H1 (cell line): ENCODE results near the gene RPS27. TPM values are rescaled to one million over a fixed set of nuclear protein-coding genes. Genes with fewer than 3 reads are reported as not detected.

ENCODE experiments used
- CTCF ChIA-PET: fragments of 300-600 bp; sonication (Branson Sonifier 250); formaldehyde crosslinking; loops from one replicate; lab custom pipeline; 2021; ENCODE audit not compliant: partially characterized antibody; lab: Charles Lee
- POLR2A ChIA-PET: fragments of 300-600 bp; sonication (Branson Sonifier 250); formaldehyde crosslinking; loops from one replicate; lab custom pipeline; 2021; ENCODE audit warnings: inconsistent platforms; ENCODE audit not compliant: partially characterized antibody; lab: Charles Lee
- DNase-seq, 2 experiments: peaks; one replicate each; pipeline versions ENCODE4 v3.0.0 to v3.0.0-alpha.2; 2010 to 2022; ENCODE audit warnings: low spot score in 2 of 2, low read depth in 1 of 2, mixed read lengths in 1 of 2
- FAIRE-seq: peaks from 2 replicates; lab custom pipeline; 2011; peaks lifted over from hg19 to GRCh38; lab: Jason Lieb, UNC
- H2AFZ ChIP-seq: 2 replicates; pipeline ENCODE4 v1.8.1; 2012; ENCODE audit warnings: low read length, inconsistent platforms
- H2AK5ac ChIP-seq: 2 replicates; pipeline ENCODE4 v1.6.1; 2013; ENCODE audit warnings: low read depth, low read length
- H2BK120ac ChIP-seq: replicated peaks from 2 replicates; pipeline ENCODE3; 2013; ENCODE audit warnings: low read depth, low read length, inconsistent platforms
- H2BK12ac ChIP-seq: 2 replicates; pipeline ENCODE4 v1.6.1; 2013; ENCODE audit warnings: low read depth, low read length
- H2BK15ac ChIP-seq: 2 replicates; pipeline ENCODE4 v1.6.1; 2013; ENCODE audit warnings: low read length
- H2BK20ac ChIP-seq: 2 replicates; pipeline ENCODE4 v1.6.1; 2013; ENCODE audit warnings: low read length
- H2BK5ac ChIP-seq: 2 replicates; pipeline ENCODE4 v1.6.1; 2013; ENCODE audit warnings: low read depth, low read length
- H3K14ac ChIP-seq: 2 replicates; pipeline ENCODE4 v1.6.1; 2013; ENCODE audit warnings: inconsistent platforms; ENCODE audit not compliant: insufficient read length
- H3K18ac ChIP-seq: 2 replicates; pipeline ENCODE4 v1.6.1; 2013; ENCODE audit warnings: low read length; ENCODE audit errors: extremely low read depth
- H3K23ac ChIP-seq: 2 replicates; pipeline ENCODE4 v1.6.1; 2013; ENCODE audit warnings: inconsistent platforms; ENCODE audit not compliant: insufficient read length
- H3K23me2 ChIP-seq: 2 replicates; pipeline ENCODE4 v1.6.1; 2013; ENCODE audit warnings: low read depth, low read length
- H3K27ac ChIP-seq: 2 replicates; pipeline ENCODE4 v1.6.1; 2011; ENCODE audit warnings: low read depth, low read length, inconsistent platforms
- H3K27me3 ChIP-seq, 4 experiments: replicated peaks in 1 of 4; 1 replicate in 1 of 4; 2 replicates in 3 of 4; pipeline versions ENCODE4 v1.6.1 to v1.8.1; 2011 to 2013; ENCODE audit warnings: low read length in 3 of 4, mild to moderate bottlenecking in 3 of 4, inconsistent platforms in 2 of 4, mixed read lengths in 2 of 4, moderate library complexity in 1 of 4; ENCODE audit not compliant: control insufficient read depth in 3 of 4, insufficient read depth in 3 of 4; ENCODE audit errors: extremely low read depth in 1 of 4
- H3K36me3 ChIP-seq, 4 experiments: 2 replicates each; pipeline versions ENCODE4 v1.6.1 to v1.8.1; 2011 to 2013; ENCODE audit warnings: mild to moderate bottlenecking in 4 of 4, low read length in 3 of 4, moderate library complexity in 2 of 4, control low read depth in 1 of 4, inconsistent platforms in 1 of 4; ENCODE audit not compliant: insufficient read depth in 4 of 4, control insufficient read depth in 2 of 4
- H3K4ac ChIP-seq: replicated peaks from 2 replicates; pipeline ENCODE3; 2013; ENCODE audit warnings: low read length, low read depth, mixed read lengths, inconsistent platforms; ENCODE audit not compliant: insufficient read length
- H3K4me1 ChIP-seq, 4 experiments: replicated peaks in 1 of 4; 1 replicate in 1 of 4; 2 replicates in 3 of 4; pipeline versions ENCODE4 v1.6.1 to v1.8.1; 2011 to 2013; ENCODE audit warnings: low read length in 3 of 4, inconsistent platforms in 2 of 4, mixed read lengths in 1 of 4; ENCODE audit not compliant: insufficient read depth in 4 of 4, control insufficient read depth in 3 of 4
- H3K4me2 ChIP-seq, 2 experiments: 2 replicates each; pipeline versions ENCODE4 v1.6.1 to v1.8.1; 2011 to 2013; ENCODE audit warnings: low read depth in 2 of 2, low read length in 2 of 2, control low read depth in 1 of 2, inconsistent platforms in 1 of 2, mild to moderate bottlenecking in 1 of 2; ENCODE audit not compliant: insufficient read depth in 1 of 2
- H3K4me3 ChIP-seq, 4 experiments: fragments of 200-600, 300-600 bp in 1 of 4; sonication (generic), shearing (Covaris generic), sonication (Bioruptor Twin) in 1 of 4; 2 replicates each; pipeline versions ENCODE4 v1.5.1 to v1.8.1; 2011 to 2016; ENCODE audit warnings: low read length in 4 of 4, low read depth in 3 of 4, control low read depth in 2 of 4, inconsistent platforms in 2 of 4, mild to moderate bottlenecking in 2 of 4, mixed read lengths in 1 of 4, moderate library complexity in 1 of 4; ENCODE audit not compliant: insufficient read depth in 2 of 4; ENCODE audit errors: extremely low read depth in 1 of 4
- H3K56ac ChIP-seq: replicated peaks from 2 replicates; pipeline ENCODE3; 2013; ENCODE audit warnings: low read depth, mild to moderate bottlenecking, mixed read lengths, low read length, inconsistent platforms; ENCODE audit not compliant: insufficient read length
- H3K79me1 ChIP-seq: 2 replicates; pipeline ENCODE4 v1.6.1; 2013; ENCODE audit warnings: low read depth, low read length, control low read depth
- H3K79me2 ChIP-seq, 2 experiments: 2 replicates each; pipeline versions ENCODE4 v1.6.1 to v1.8.1; 2012 to 2013; ENCODE audit warnings: low read length in 2 of 2, mild to moderate bottlenecking in 2 of 2, inconsistent platforms in 1 of 2; ENCODE audit not compliant: insufficient read depth in 2 of 2, control insufficient read depth in 1 of 2
- H3K9ac ChIP-seq, 4 experiments: replicated peaks in 1 of 4; 1 replicate in 1 of 4; 2 replicates in 3 of 4; pipeline versions ENCODE4 v1.6.1 to v1.8.1; 2011 to 2013; ENCODE audit warnings: low read depth in 3 of 4, low read length in 3 of 4, control low read depth in 2 of 4, mild to moderate bottlenecking in 2 of 4, moderate library complexity in 2 of 4, inconsistent platforms in 1 of 4; ENCODE audit errors: extremely low read depth in 1 of 4
- H3K9me3 ChIP-seq, 2 experiments: 2 replicates each; pipeline versions ENCODE4 v1.6.1 to v1.8.1; 2012 to 2013; ENCODE audit warnings: mild to moderate bottlenecking in 2 of 2, moderate library complexity in 2 of 2, control low read depth in 1 of 2, inconsistent platforms in 1 of 2, low read depth in 1 of 2, low read length in 1 of 2, mixed read lengths in 1 of 2; ENCODE audit not compliant: insufficient read depth in 2 of 2
- H4K20me1 ChIP-seq, 2 experiments: replicated peaks in 1 of 2; 2 replicates each; pipeline versions ENCODE3 to v1.8.1; 2011 to 2013; ENCODE audit warnings: inconsistent platforms in 2 of 2, low read length in 2 of 2, mild to moderate bottlenecking in 1 of 2; ENCODE audit not compliant: insufficient read depth in 2 of 2, control insufficient read depth in 1 of 2
- H4K5ac ChIP-seq: 2 replicates; pipeline ENCODE4 v1.6.1; 2013; ENCODE audit warnings: low read length, low read depth, mixed read lengths, inconsistent platforms; ENCODE audit not compliant: insufficient read length
- H4K8ac ChIP-seq: 2 replicates; pipeline ENCODE4 v1.8.0; 2013; ENCODE audit warnings: mild to moderate bottlenecking, moderate library complexity, low read length, inconsistent platforms; ENCODE audit not compliant: insufficient read depth; ENCODE audit errors: extremely low read depth
- H4K91ac ChIP-seq: replicated peaks from 2 replicates; pipeline ENCODE3; 2013; ENCODE audit warnings: low read length, mixed read lengths, inconsistent platforms; ENCODE audit not compliant: insufficient read length
- BRCA1 ChIP-seq: IDR thresholded peaks from 2 replicates; pipeline ENCODE4 v1.6.1; 2012; ENCODE audit warnings: low read depth, low read length, improper control_type of control experiment
- CREB1 ChIP-seq: IDR thresholded peaks from 2 replicates; pipeline ENCODE4 v1.6.1; 2012; ENCODE audit warnings: inconsistent platforms
- EGR1 ChIP-seq: IDR thresholded peaks from 2 replicates; pipeline ENCODE4 v1.6.1; 2011; ENCODE audit warnings: low read depth, low read length, borderline replicate concordance
- KDM5A ChIP-seq: fragments of 200-600 bp; IDR thresholded peaks from 2 replicates; pipeline ENCODE4 v1.7.1; 2012; ENCODE audit warnings: mild to moderate bottlenecking, low read length, inconsistent platforms, mixed read lengths
- PHF8 ChIP-seq: fragments of 200-600 bp; sonication (generic); conservative IDR thresholded peaks from 2 replicates; pipeline ENCODE4 v1.7.1; 2012; ENCODE audit warnings: low read depth, mild to moderate bottlenecking, inconsistent platforms, low read length, moderate library complexity
- POLR2A ChIP-seq, 2 experiments: IDR thresholded peaks; 1 replicate in 1 of 2; 2 replicates in 1 of 2; pipeline ENCODE4 v1.6.1; 2011; ENCODE audit warnings: low read depth in 2 of 2, low read length in 2 of 2, mild to moderate bottlenecking in 2 of 2; ENCODE audit errors: control extremely low read depth in 1 of 2
- RAD21 ChIP-seq, 2 experiments: IDR thresholded peaks in 1 of 2; conservative IDR thresholded peaks in 1 of 2; 2 replicates each; pipeline ENCODE4 v1.6.1; 2011; ENCODE audit warnings: low read depth in 2 of 2, low read length in 2 of 2, improper control_type of control experiment in 1 of 2, inconsistent platforms in 1 of 2, mild to moderate bottlenecking in 1 of 2, moderate library complexity in 1 of 2
- RNF2 ChIP-seq: fragments of 200-900, 300-1000 bp; sonication (generic); IDR thresholded peaks from 2 replicates; pipeline ENCODE4 v1.7.1; 2016; ENCODE audit warnings: borderline replicate concordance, low read depth, mild to moderate bottlenecking, antibody characterized with exemption, low read length; ENCODE audit not compliant: poor library complexity, severe bottlenecking; ENCODE audit errors: missing control alignments
- SIX5 ChIP-seq: IDR thresholded peaks from 2 replicates; pipeline ENCODE4 v1.6.1; 2011; ENCODE audit warnings: mild to moderate bottlenecking, low read depth, low read length
- SP2 ChIP-seq: IDR thresholded peaks from 2 replicates; pipeline ENCODE4 v1.6.1; 2012; ENCODE audit warnings: mild to moderate bottlenecking, low read length, inconsistent platforms
- WGBS, 2 experiments: shearing (Covaris generic) in 1 of 2; methylation state at CpG; one replicate each; pipeline versions ENCODE4 v1.1.6 to v1.1.7; 2013 to 2015; ENCODE audit warnings: low lambda C conversion rate in 2 of 2, mixed read lengths in 2 of 2, inconsistent platforms in 1 of 2, low coverage in 1 of 2, missing lambda C conversion rate in 1 of 2; ENCODE audit not compliant: insufficient replicate concordance in 2 of 2, insufficient coverage in 1 of 2, insufficient read length in 1 of 2; ENCODE audit errors: extremely low coverage in 1 of 2, missing lambda C conversion rate in 1 of 2; 5-methylcytosine and 5-hydroxymethylcytosine counted together
- polyA plus RNA-seq, 7 experiments: library from polyadenylated mRNA; depleted of rRNA in 3 of 7; stranded (reverse) in 5 of 7; unstranded in 2 of 7; fragments of >200 nt in 5 of 7; fragments of 200-250 nt in 2 of 7; gene quantifications; 1 replicate in 5 of 7; 2 replicates in 1 of 7; 4 replicates in 1 of 7; pipeline versions ENCODE4 v1.2.1 to v1.2.3, GENCODE V29; 2011 to 2013; ENCODE audit warnings: missing spikeins in 2 of 7, mixed read lengths in 2 of 7
- total RNA-seq: library from RNA; stranded (reverse); fragmentation: NEBNext Ultra II Directional; extraction: Animal tissue kit (Norgen Biotek cat#: 25700); gene quantifications from 2 replicates; pipeline ENCODE4 v1.2.1, GENCODE V29; 2021

Gene RPS27
- total and polyA plus RNA-seq, 2 of the 8 experiments (the other 6 are each of a cell fraction or from before 2014, with no cell fraction given): 1,810 to 3,155 TPM

GRCh38 chr1:153985941-153986761 lies 4.4 kb upstream of the RPS27 start, which contains the start of gene RAB13:
Gene RAB13 (minus strand): TSS chr1:153986339. CDS start chr1:153986236, 103 bp downstream.
- Histone ChIP-seq H4K91ac (peak within 1 kb of the TSS; percentile 38), H3K9ac (peak within 1 kb of the TSS; percentile 61 to 90 (median 80)), H2BK20ac (no peak within 1 kb of the TSS), H3K56ac (peak within 1 kb of the TSS; percentile 70), H2BK5ac (peak within 1 kb of the TSS; percentile 60), H2BK15ac (peak within 1 kb of the TSS; percentile 81; the same call in 1 of the 2 replicates), H2AFZ (peak within 1 kb of the TSS; percentile 81), H3K4me3 (peak within 1 kb of the TSS; percentile 83 to 93 (median 90)), H3K36me3 (peaks cover 5 to 30% (median 22%) of the 10 kb centered on the region in 4 experiments; a peak in 7 of 8 replicates), H3K9me3 (no peaks in the 10 kb centered on the region), H4K8ac (no peak within 1 kb of the TSS), H3K18ac (peak within 1 kb of the TSS; percentile 64), H3K27ac (peak within 1 kb of the TSS; percentile 74), H3K79me2 (peaks cover 0 to 25% of the 10 kb centered on the region in 2 experiments; a peak in 3 of 4 replicates), H3K27me3 (no peaks in the 10 kb centered on the region), H3K14ac (no peak within 1 kb of the TSS), H4K20me1 (peaks cover 0 to 4% of the 10 kb centered on the region in 2 experiments), H2BK120ac (no peak within 1 kb of the TSS), H2AK5ac (no peak within 1 kb of the TSS), H4K5ac (peak within 1 kb of the TSS; percentile 92), H3K79me1 (0 out of 2 replicates have a peak, but pooled peaks cover 3% of the 10 kb centered on the region), H3K4me2 (peak within 1 kb of the TSS; percentile 96 to 100), H2BK12ac (0 out of 2 replicates have a peak within 1 kb of the TSS, but pooled peaks have one; percentile 5), H3K23ac (no peak within 1 kb of the TSS), H3K23me2 (peaks cover 11% of the 10 kb centered on the region), H3K4me1 (peaks cover 0 to 10% (median 9%) of the 10 kb centered on the region in 4 experiments; a peak in 5 of 7 replicates), H3K4ac (peak within 1 kb of the TSS; percentile 85)
- ChIA-PET CTCF (interaction anchor here (0.6 to 3.9 kb wide), 35 partner anchors 8 to 357 kb away, joined by 3 to 31 read pairs (median 4); partner anchors contain the start of genes CREB3L4, DENND4B, GATAD2B and JTB), POLR2A (interaction anchor here (0.9 to 13.2 kb wide), 16 partner anchors 9 to 211 kb away, joined by 3 to 454 read pairs (median 4); partner anchors contain the start of genes CREB3L4, CRTC2, DENND4B and JTB)
- DNase-seq (peak in 1 of 2 experiments; percentile 86), FAIRE-seq (no peak)
- 4% methylated on average over 23 of the region's 32 CpGs; no CpG with 5 or more reads in 1 of the 2 experiments for WGBS, 2 experiments
- TF ChIP-seq BRCA1 (no peak), POLR2A (IDR thresholded peaks at IDR 0.05; ENCODE audit: control extremely low read depth in 1 of 2, low read depth in 2 of 2, low read length in 2 of 2) (peak in 1 of 2 experiments; percentile 53), PHF8 (peak; percentile 41; the same call in 1 of the 2 replicates), EGR1 (0 out of 2 replicates have a peak, but pooled peaks have one; percentile 3), SIX5 (no peak), KDM5A (no peak), CREB1 (no peak), RNF2 (no peak), RAD21 (IDR thresholded peaks at IDR 0.05 in 1 of 2, conservative IDR thresholded peaks at IDR 0.05 in 1 of 2; ENCODE audit: low read depth in 2 of 2, low read length in 2 of 2) (no peak), SP2 (no peak)
